HepG2 (cell line): ENCODE measurements around the gene MON1A. TPM values are rescaled to one million over a fixed set of nuclear protein-coding genes. Genes with fewer than 3 reads are reported as not detected.
A peak's percentile ranks its signal among the peaks of the same experiment; 100 is the strongest.

ENCODE experiments used
- ADNP ChIP-seq: sonication (generic); formaldehyde crosslinking; IDR thresholded peaks from 2 replicates; pipeline ENCODE4 v1.4.0; 2020; ENCODE audit warnings: missing genetic modification reagents
- HOXA9 ChIP-seq: sonication (generic); formaldehyde crosslinking; IDR thresholded peaks from 2 replicates; pipeline ENCODE4 v1.8.1; 2022; ENCODE audit warnings: missing genetic modification reagents, mild to moderate bottlenecking, moderate library complexity, borderline replicate concordance
- MEIS1 ChIP-seq: sonication (generic); formaldehyde crosslinking; IDR thresholded peaks from 2 replicates; pipeline ENCODE4 v1.9.0; 2021; ENCODE audit warnings: mild to moderate bottlenecking, missing genetic modification reagents, moderate library complexity, borderline replicate concordance
- NKX3-1 ChIP-seq: sonication (generic); formaldehyde crosslinking; IDR thresholded peaks from 2 replicates; pipeline ENCODE4 v1.5.0; 2020; ENCODE audit warnings: missing genetic modification reagents
- RAD51 ChIP-seq: fragments of 450-650 bp; IDR thresholded peaks from 2 replicates; pipeline ENCODE4 v1.6.1; 2016; ENCODE audit warnings: borderline replicate concordance
- TEAD3 ChIP-seq: optimal IDR thresholded peaks from 2 replicates; pipeline ENCODE3; 2016; ENCODE audit warnings: borderline replicate concordance
- THAP11 ChIP-seq: IDR thresholded peaks from 2 replicates; pipeline ENCODE4 v1.6.1; 2016; ENCODE audit warnings: missing biosample characterization, missing genetic modification reagents
- ZNF138 ChIP-seq: sonication (generic); formaldehyde crosslinking; IDR thresholded peaks from 2 replicates; pipeline ENCODE4 v1.5.0; 2020; ENCODE audit warnings: mild to moderate bottlenecking, low read depth, missing genetic modification reagents
- ZNF180 ChIP-seq: sonication (generic); formaldehyde crosslinking; IDR thresholded peaks from 2 replicates; pipeline ENCODE4 v1.4.0; 2020; ENCODE audit warnings: low read depth, missing genetic modification reagents, borderline replicate concordance
- ZNF326 ChIP-seq: sonication (generic); formaldehyde crosslinking; IDR thresholded peaks from 2 replicates; pipeline ENCODE4 v1.4.0; 2020; ENCODE audit warnings: missing genetic modification reagents, borderline replicate concordance
- ZNF468 ChIP-seq: sonication (generic); formaldehyde crosslinking; IDR thresholded peaks from 2 replicates; pipeline ENCODE4 v1.8.0; 2022; ENCODE audit warnings: mild to moderate bottlenecking, moderate library complexity, missing genetic modification reagents
- ZNF558 ChIP-seq: sonication (generic); formaldehyde crosslinking; IDR thresholded peaks from 2 replicates; pipeline ENCODE4 v1.9.0; 2022; ENCODE audit warnings: mild to moderate bottlenecking, missing genetic modification reagents, borderline replicate concordance
- ZZZ3 ChIP-seq: sonication (generic); formaldehyde crosslinking; IDR thresholded peaks from 2 replicates; pipeline ENCODE4 v1.4.0; 2020; ENCODE audit warnings: missing genetic modification reagents, mild to moderate bottlenecking, borderline replicate concordance
- polyA plus RNA-seq, 8 experiments: library from polyadenylated mRNA; depleted of rRNA in 3 of 8; stranded (reverse) in 7 of 8; unstranded in 1 of 8; fragments of >200 nt; fragmentation: Illumina TruSeq in 4 of 8; extraction: Trizol in 4 of 8; gene quantifications; 2 replicates each; pipeline versions ENCODE4 v1.2.1 to v1.2.3, GENCODE V29; 2011 to 2016; ENCODE audit warnings: low read depth in 4 of 8, missing spikeins in 1 of 8, mixed read lengths in 1 of 8; ENCODE audit not compliant: insufficient read depth in 1 of 8
- total RNA-seq, 5 experiments: library from RNA; depleted of rRNA; stranded (reverse); fragments of >200 nt; fragmentation: Illumina TruSeq; extraction: Trizol; gene quantifications; 2 replicates each; pipeline ENCODE4 v1.2.3, GENCODE V29; 2016; ENCODE audit warnings: low read depth in 1 of 5
- TF ChIP-seq, protein P1 (sequence below): sonication (generic); formaldehyde crosslinking; IDR thresholded peaks from 2 replicates; pipeline ENCODE4 v1.4.0; 2020; ENCODE audit warnings: missing genetic modification reagents; ENCODE audit errors: not compliant biosample characterization
- TF ChIP-seq, protein P2 (sequence below): fragments of 450-650 bp; IDR thresholded peaks from 2 replicates; pipeline ENCODE4 v1.6.1; 2017
- TF ChIP-seq, protein P3 (sequence below): sonication (generic); formaldehyde crosslinking; IDR thresholded peaks from 2 replicates; pipeline ENCODE4 v1.4.0; 2020; ENCODE audit warnings: missing genetic modification reagents, mild to moderate bottlenecking, borderline replicate concordance
- TF ChIP-seq, protein P4 (sequence below): sonication (generic); formaldehyde crosslinking; IDR thresholded peaks from 2 replicates; pipeline ENCODE4 v1.4.0; 2020; ENCODE audit warnings: missing genetic modification reagents

Gene MON1A
- total and polyA plus RNA-seq, 2 of the 13 experiments (the other 11 are each of a cell fraction or from before 2014, with no cell fraction given) = 4.6 to 9.0 TPM

DNA sequence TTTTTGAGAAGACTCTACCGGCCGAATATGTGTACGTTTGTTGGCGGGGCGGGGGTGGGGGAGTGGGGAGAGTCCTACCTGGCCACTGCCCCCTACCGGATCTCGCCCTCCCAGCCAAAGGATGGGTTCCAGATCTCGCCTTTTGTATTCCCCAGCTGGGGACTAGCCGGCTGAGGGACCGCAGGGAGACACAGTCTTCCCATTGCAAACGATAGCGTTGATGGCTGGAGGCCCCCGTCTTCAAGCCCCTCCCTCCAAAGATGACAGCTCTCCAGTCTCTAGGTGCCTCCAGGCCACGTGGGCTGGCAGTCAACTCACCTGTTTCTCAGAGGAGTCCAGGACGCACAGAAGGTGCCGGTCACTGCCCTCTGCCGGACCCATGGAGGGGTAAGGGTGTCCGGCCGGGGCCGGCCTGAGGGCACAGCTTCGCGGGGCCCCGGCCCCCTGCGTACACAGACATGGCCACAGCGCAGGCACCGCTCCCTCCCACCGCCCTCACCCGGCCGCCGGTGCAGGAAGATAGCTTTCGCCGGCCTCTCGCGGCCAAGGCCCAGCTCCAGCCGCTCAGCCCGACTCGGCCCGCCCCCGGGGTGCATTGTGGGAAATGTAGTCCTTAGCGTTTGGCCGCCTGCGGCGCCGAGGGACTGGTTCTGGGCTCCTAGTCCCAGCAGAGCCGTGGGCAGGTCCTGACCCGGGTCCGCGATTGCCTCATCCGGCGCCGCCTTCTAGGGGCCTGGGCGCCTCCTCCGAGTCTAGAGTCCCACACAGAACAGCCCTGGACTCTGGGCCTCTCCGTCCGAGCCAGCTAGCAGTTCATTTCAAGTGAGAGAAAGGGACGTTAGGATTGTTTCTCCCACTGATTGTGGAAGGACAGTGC lies at the start of gene MON1A (continued):
- TF ChIP-seq, protein P1, sequence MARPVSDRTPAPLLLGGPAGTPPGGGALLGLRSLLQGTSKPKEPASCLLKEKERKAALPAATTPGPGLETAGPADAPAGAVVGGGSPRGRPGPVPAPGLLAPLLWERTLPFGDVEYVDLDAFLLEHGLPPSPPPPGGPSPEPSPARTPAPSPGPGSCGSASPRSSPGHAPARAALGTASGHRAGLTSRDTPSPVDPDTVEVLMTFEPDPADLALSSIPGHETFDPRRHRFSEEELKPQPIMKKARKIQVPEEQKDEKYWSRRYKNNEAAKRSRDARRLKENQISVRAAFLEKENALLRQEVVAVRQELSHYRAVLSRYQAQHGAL = no peak
- peak; percentile 99 for TF ChIP-seq THAP11 (CRISPR knock-in tag)
- TF ChIP-seq ZZZ3 (CRISPR knock-in tag) = no peak
- TF ChIP-seq NKX3-1 (CRISPR knock-in tag) = peak; percentile 76
- TF ChIP-seq HOXA9 (CRISPR knock-in tag) = no peak
- no peak; the same call in 1 of the 2 replicates for TF ChIP-seq ZNF138 (CRISPR knock-in tag)
- TF ChIP-seq, protein P2, sequence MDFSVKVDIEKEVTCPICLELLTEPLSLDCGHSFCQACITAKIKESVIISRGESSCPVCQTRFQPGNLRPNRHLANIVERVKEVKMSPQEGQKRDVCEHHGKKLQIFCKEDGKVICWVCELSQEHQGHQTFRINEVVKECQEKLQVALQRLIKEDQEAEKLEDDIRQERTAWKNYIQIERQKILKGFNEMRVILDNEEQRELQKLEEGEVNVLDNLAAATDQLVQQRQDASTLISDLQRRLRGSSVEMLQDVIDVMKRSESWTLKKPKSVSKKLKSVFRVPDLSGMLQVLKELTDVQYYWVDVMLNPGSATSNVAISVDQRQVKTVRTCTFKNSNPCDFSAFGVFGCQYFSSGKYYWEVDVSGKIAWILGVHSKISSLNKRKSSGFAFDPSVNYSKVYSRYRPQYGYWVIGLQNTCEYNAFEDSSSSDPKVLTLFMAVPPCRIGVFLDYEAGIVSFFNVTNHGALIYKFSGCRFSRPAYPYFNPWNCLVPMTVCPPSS = no peak
- TF ChIP-seq ADNP (CRISPR knock-in tag) = no peak
- TF ChIP-seq, protein P3, sequence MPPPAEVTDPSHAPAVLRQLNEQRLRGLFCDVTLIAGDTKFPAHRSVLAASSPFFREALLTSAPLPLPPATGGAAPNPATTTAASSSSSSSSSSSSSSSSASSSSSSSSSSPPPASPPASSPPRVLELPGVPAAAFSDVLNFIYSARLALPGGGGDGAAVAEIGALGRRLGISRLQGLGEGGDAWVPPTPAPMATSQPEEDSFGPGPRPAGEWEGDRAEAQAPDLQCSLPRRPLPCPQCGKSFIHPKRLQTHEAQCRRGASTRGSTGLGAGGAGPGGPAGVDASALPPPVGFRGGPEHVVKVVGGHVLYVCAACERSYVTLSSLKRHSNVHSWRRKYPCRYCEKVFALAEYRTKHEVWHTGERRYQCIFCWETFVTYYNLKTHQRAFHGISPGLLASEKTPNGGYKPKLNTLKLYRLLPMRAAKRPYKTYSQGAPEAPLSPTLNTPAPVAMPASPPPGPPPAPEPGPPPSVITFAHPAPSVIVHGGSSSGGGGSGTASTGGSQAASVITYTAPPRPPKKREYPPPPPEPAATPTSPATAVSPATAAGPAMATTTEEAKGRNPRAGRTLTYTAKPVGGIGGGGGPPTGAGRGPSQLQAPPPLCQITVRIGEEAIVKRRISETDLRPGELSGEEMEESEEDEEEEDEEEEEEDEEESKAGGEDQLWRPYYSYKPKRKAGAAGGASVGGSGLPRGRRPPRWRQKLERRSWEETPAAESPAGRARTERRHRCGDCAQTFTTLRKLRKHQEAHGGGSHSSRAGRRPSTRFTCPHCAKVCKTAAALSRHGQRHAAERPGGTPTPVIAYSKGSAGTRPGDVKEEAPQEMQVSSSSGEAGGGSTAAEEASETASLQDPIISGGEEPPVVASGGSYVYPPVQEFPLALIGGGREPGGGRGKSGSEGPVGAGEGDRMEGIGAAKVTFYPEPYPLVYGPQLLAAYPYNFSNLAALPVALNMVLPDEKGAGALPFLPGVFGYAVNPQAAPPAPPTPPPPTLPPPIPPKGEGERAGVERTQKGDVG (CRISPR knock-in tag) = no peak; the same call in 1 of the 2 replicates
- no peak for TF ChIP-seq ZNF326 (CRISPR knock-in tag)
- TF ChIP-seq, protein P4, sequence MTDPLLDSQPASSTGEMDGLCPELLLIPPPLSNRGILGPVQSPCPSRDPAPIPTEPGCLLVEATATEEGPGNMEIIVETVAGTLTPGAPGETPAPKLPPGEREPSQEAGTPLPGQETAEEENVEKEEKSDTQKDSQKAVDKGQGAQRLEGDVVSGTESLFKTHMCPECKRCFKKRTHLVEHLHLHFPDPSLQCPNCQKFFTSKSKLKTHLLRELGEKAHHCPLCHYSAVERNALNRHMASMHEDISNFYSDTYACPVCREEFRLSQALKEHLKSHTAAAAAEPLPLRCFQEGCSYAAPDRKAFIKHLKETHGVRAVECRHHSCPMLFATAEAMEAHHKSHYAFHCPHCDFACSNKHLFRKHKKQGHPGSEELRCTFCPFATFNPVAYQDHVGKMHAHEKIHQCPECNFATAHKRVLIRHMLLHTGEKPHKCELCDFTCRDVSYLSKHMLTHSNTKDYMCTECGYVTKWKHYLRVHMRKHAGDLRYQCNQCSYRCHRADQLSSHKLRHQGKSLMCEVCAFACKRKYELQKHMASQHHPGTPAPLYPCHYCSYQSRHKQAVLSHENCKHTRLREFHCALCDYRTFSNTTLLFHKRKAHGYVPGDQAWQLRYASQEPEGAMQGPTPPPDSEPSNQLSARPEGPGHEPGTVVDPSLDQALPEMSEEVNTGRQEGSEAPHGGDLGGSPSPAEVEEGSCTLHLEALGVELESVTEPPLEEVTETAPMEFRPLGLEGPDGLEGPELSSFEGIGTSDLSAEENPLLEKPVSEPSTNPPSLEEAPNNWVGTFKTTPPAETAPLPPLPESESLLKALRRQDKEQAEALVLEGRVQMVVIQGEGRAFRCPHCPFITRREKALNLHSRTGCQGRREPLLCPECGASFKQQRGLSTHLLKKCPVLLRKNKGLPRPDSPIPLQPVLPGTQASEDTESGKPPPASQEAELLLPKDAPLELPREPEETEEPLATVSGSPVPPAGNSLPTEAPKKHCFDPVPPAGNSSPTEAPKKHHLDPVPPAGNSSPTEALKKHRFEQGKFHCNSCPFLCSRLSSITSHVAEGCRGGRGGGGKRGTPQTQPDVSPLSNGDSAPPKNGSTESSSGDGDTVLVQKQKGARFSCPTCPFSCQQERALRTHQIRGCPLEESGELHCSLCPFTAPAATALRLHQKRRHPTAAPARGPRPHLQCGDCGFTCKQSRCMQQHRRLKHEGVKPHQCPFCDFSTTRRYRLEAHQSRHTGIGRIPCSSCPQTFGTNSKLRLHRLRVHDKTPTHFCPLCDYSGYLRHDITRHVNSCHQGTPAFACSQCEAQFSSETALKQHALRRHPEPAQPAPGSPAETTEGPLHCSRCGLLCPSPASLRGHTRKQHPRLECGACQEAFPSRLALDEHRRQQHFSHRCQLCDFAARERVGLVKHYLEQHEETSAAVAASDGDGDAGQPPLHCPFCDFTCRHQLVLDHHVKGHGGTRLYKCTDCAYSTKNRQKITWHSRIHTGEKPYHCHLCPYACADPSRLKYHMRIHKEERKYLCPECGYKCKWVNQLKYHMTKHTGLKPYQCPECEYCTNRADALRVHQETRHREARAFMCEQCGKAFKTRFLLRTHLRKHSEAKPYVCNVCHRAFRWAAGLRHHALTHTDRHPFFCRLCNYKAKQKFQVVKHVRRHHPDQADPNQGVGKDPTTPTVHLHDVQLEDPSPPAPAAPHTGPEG (CRISPR knock-in tag) = peak; percentile 81
- no peak for TF ChIP-seq MEIS1
- TF ChIP-seq ZNF558 (CRISPR knock-in tag) = peak; percentile 48; the same call in 1 of the 2 replicates
- TF ChIP-seq TEAD3 (CRISPR knock-in tag) = peak; percentile 6
- no peak for TF ChIP-seq ZNF180 (CRISPR knock-in tag)
- no peak for TF ChIP-seq RAD51
- TF ChIP-seq ZNF468 (CRISPR knock-in tag) = no peak
